GM23338 (cell line): ENCODE data around the gene DLGAP4. TPM values are rescaled to one million over a fixed set of nuclear protein-coding genes. Genes with fewer than 3 reads are reported as not detected.

Source experiments
- ATAC-seq: fragments of 200-7000 bp; cut with Tn5 transposase; 3 replicates; pipeline ENCODE4 v1.9.1; 2020
- DNase-seq: peaks from one replicate; pipeline ENCODE4 v3.0.0-alpha.2; 2015; ENCODE audit warnings: low spot score
- H2AFZ ChIP-seq: fragments of 200-600 bp; sonication (generic); 2 replicates; pipeline ENCODE4 v1.8.0; 2016; ENCODE audit warnings: antibody characterized with exemption, mild to moderate bottlenecking, moderate library complexity
- H3F3A ChIP-seq: fragments of 200-600 bp; sonication (generic); replicated peaks from 2 replicates; pipeline ENCODE4 v1.8.0; 2017; ENCODE audit warnings: antibody characterized with exemption, mixed run types, low read depth
- H3K27ac ChIP-seq: fragments of 200-600 bp; sonication (generic); 2 replicates; pipeline ENCODE4 v1.6.1; 2016; ENCODE audit warnings: low read depth
- H3K27me3 ChIP-seq: fragments of 200-600 bp; sonication (generic); 2 replicates; pipeline ENCODE4 v1.8.0; 2016; ENCODE audit warnings: mild to moderate bottlenecking, mixed run types, moderate library complexity; ENCODE audit not compliant: insufficient read depth
- H3K36me3 ChIP-seq: fragments of 200-600 bp; sonication (generic); 2 replicates; pipeline ENCODE4 v1.8.0; 2016; ENCODE audit warnings: mild to moderate bottlenecking; ENCODE audit not compliant: insufficient read depth
- H3K4me1 ChIP-seq: fragments of 200-600 bp; sonication (generic); 2 replicates; pipeline ENCODE4 v1.8.0; 2016; ENCODE audit warnings: mild to moderate bottlenecking, moderate library complexity; ENCODE audit not compliant: insufficient read depth
- H3K4me2 ChIP-seq: fragments of 200-600 bp; sonication (generic); 2 replicates; pipeline ENCODE4 v1.7.1; 2017; ENCODE audit warnings: mixed run types
- H3K4me3 ChIP-seq: fragments of 200-600 bp; sonication (generic); 2 replicates; pipeline ENCODE4 v1.6.1; 2016; ENCODE audit warnings: mixed run types
- H3K79me2 ChIP-seq: fragments of 200-600 bp; sonication (generic); replicated peaks from 2 replicates; pipeline ENCODE4 v1.8.0; 2017; ENCODE audit warnings: mild to moderate bottlenecking; ENCODE audit not compliant: insufficient read depth
- H3K9me2 ChIP-seq: fragments of 200-600 bp; sonication (generic); 2 replicates; pipeline ENCODE4 v1.8.0; 2017; ENCODE audit not compliant: insufficient read depth
- H4K20me1 ChIP-seq: fragments of 200-600 bp; sonication (generic); replicated peaks from 2 replicates; pipeline ENCODE4 v1.8.0; 2017; ENCODE audit warnings: mild to moderate bottlenecking; ENCODE audit not compliant: insufficient read depth
- H3K27ac Mint-ChIP-seq: 2 replicates; pipeline ENCODE4 v1.8.0; 2020; ENCODE audit warnings: inconsistent platforms, mild to moderate bottlenecking, moderate library complexity, mixed read lengths
- H3K27me3 Mint-ChIP-seq: 3 replicates; pipeline ENCODE4 v1.8.0; 2022; ENCODE audit warnings: low read depth, mild to moderate bottlenecking, moderate library complexity, mixed read lengths, inconsistent platforms; ENCODE audit not compliant: insufficient read depth, poor library complexity
- H3K36me3 Mint-ChIP-seq: 3 replicates; pipeline ENCODE4 v1.8.0; 2021; ENCODE audit warnings: low read depth, mild to moderate bottlenecking, inconsistent platforms, moderate library complexity, mixed read lengths
- H3K4me1 Mint-ChIP-seq: 3 replicates; pipeline ENCODE4 v1.8.0; 2020; ENCODE audit warnings: mild to moderate bottlenecking, inconsistent platforms, mixed read lengths
- H3K4me3 Mint-ChIP-seq: 3 replicates; pipeline ENCODE4 v1.8.0; 2021; ENCODE audit warnings: moderate library complexity, mild to moderate bottlenecking, inconsistent platforms, mixed read lengths
- H3K9me3 Mint-ChIP-seq: 3 replicates; pipeline ENCODE4 v1.8.0; 2020; ENCODE audit warnings: moderate library complexity, mild to moderate bottlenecking, inconsistent platforms, mixed read lengths
- CREB1 ChIP-seq: fragments of 250-450 bp; sonication (Bioruptor Pico); IDR thresholded peaks from 2 replicates; pipeline ENCODE4 v1.5.0; 2020; ENCODE audit warnings: low read depth, mild to moderate bottlenecking, moderate library complexity
- ETS1 ChIP-seq: IDR thresholded peaks from 2 replicates; pipeline ENCODE4 v1.6.1; 2016; ENCODE audit warnings: antibody characterized with exemption
- EZH2 ChIP-seq: fragments of 200-600 bp; sonication (generic); IDR thresholded peaks from one replicate; pipeline ENCODE4 v1.8.0; 2017; ENCODE audit warnings: antibody characterized with exemption, mild to moderate bottlenecking, low read depth; ENCODE audit not compliant: unreplicated experiment
- EZH2phosphoT487 ChIP-seq: fragments of 200-600 bp; sonication (generic); IDR thresholded peaks from one replicate; pipeline ENCODE4 v1.8.1; 2018; ENCODE audit warnings: antibody characterized with exemption; ENCODE audit not compliant: unreplicated experiment
- JUNB ChIP-seq: IDR thresholded peaks from one replicate; pipeline ENCODE4 v1.6.1; 2016; ENCODE audit warnings: antibody characterized with exemption; ENCODE audit not compliant: unreplicated experiment
- NANOG ChIP-seq: IDR thresholded peaks from 2 replicates; pipeline ENCODE4 v1.6.1; 2016; ENCODE audit warnings: antibody characterized with exemption, borderline replicate concordance
- POLR2AphosphoS5 ChIP-seq: IDR thresholded peaks from 2 replicates; pipeline ENCODE4 v1.6.1; 2016; ENCODE audit warnings: antibody characterized with exemption, low read depth
- STAT1 ChIP-seq: IDR thresholded peaks from one replicate; pipeline ENCODE4 v1.6.1; 2016; ENCODE audit warnings: antibody characterized with exemption; ENCODE audit not compliant: unreplicated experiment
- ZNF114 ChIP-seq: fragments of 250-450 bp; sonication (Bioruptor Pico); IDR thresholded peaks from 2 replicates; pipeline ENCODE4 v1.5.0; 2020; ENCODE audit warnings: mild to moderate bottlenecking, moderate library complexity
- ZNF331 ChIP-seq: fragments of 250-450 bp; sonication (Bioruptor Pico); IDR thresholded peaks from 2 replicates; pipeline ENCODE4 v1.5.0; 2020; ENCODE audit warnings: low read depth, mild to moderate bottlenecking, moderate library complexity
- polyA plus RNA-seq: library from polyadenylated mRNA; unstranded; fragments of >200 nt; fragmentation: Nextera tagmentation; extraction: Ambion mirVana; gene quantifications from 2 replicates; pipeline ENCODE4 v1.2.1, GENCODE V29; 2016
- total RNA-seq: library from RNA; depleted of rRNA; stranded (reverse); fragments of >200 nt; shearing (Covaris generic); gene quantifications from 2 replicates; pipeline ENCODE4 v1.2.3, GENCODE V29; 2014
- TF ChIP-seq, protein P1 (sequence below): IDR thresholded peaks from one replicate; pipeline ENCODE4 v1.6.1; 2018; ENCODE audit warnings: antibody characterized with exemption; ENCODE audit not compliant: unreplicated experiment

DLGAP4 gene
- total and polyA plus RNA-seq, 2 experiments from 2014 or later, result 46.1 to 52.2 TPM

- H3K36me3 Mint-ChIP-seq, result no peaks in the 10 kb centered on the region
- no peaks in the 10 kb centered on the region for H3F3A ChIP-seq
- no peak for ATAC-seq
- peaks cover 4% of the 10 kb centered on the region for H3K27me3 Mint-ChIP-seq
- no peak for DNase-seq
- no peak overlapping the region for H3K4me2 ChIP-seq
- H3K27ac Mint-ChIP-seq, result no peak overlapping the region
- no peak overlapping the region; the same call in 2 of the 3 replicates for H3K4me3 Mint-ChIP-seq
- H3K27me3 ChIP-seq, result no peaks in the 10 kb centered on the region
- H3K27ac ChIP-seq, result no peak overlapping the region
- no peaks in the 10 kb centered on the region for H3K36me3 ChIP-seq
- H4K20me1 ChIP-seq, result no peaks in the 10 kb centered on the region
- H3K4me1 Mint-ChIP-seq, result no peaks in the 10 kb centered on the region; the same call in 2 of the 3 replicates
- no peaks in the 10 kb centered on the region for H3K79me2 ChIP-seq
- TF ChIP-seq CREB1, result no peak
- TF ChIP-seq, protein P1, sequence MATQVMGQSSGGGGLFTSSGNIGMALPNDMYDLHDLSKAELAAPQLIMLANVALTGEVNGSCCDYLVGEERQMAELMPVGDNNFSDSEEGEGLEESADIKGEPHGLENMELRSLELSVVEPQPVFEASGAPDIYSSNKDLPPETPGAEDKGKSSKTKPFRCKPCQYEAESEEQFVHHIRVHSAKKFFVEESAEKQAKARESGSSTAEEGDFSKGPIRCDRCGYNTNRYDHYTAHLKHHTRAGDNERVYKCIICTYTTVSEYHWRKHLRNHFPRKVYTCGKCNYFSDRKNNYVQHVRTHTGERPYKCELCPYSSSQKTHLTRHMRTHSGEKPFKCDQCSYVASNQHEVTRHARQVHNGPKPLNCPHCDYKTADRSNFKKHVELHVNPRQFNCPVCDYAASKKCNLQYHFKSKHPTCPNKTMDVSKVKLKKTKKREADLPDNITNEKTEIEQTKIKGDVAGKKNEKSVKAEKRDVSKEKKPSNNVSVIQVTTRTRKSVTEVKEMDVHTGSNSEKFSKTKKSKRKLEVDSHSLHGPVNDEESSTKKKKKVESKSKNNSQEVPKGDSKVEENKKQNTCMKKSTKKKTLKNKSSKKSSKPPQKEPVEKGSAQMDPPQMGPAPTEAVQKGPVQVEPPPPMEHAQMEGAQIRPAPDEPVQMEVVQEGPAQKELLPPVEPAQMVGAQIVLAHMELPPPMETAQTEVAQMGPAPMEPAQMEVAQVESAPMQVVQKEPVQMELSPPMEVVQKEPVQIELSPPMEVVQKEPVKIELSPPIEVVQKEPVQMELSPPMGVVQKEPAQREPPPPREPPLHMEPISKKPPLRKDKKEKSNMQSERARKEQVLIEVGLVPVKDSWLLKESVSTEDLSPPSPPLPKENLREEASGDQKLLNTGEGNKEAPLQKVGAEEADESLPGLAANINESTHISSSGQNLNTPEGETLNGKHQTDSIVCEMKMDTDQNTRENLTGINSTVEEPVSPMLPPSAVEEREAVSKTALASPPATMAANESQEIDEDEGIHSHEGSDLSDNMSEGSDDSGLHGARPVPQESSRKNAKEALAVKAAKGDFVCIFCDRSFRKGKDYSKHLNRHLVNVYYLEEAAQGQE, result no peak
- no peak for TF ChIP-seq EZH2phosphoT487
- no peak for TF ChIP-seq EZH2
- TF ChIP-seq ZNF331 (CRISPR knock-in tag), result no peak
- no peak for TF ChIP-seq POLR2AphosphoS5
- H3K9me3 Mint-ChIP-seq, result no peaks in the 10 kb centered on the region; the same call in 2 of the 3 replicates
- H3K4me1 ChIP-seq, result no peaks in the 10 kb centered on the region
- H3K4me3 ChIP-seq, result no peak overlapping the region
- no peak overlapping the region for H2AFZ ChIP-seq
- H3K9me2 ChIP-seq, result no peaks in the 10 kb centered on the region
Observed at GRCh38 chr20:36407199-36407733, 101.1 kb downstream of the DLGAP4 start.

DNA sequence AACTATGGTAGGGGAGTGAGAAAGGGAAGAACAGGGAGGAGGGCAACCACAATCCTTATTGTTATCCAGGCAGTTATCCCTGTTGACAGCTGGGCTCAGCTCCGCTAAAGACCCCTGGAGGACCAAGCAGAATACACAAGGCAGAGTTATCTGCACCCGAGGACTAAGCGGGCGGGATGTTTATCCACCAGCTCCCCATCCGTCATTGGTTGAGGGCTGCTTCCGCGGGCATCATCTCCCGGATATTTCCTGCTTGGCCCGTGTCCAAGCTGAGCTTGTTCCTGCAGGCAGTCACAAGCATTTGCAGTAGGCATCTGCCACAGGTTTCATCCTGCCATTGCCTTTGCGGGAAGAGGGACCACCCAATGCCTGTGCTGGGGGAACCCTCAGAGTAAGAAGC, 102.1 kb downstream of the DLGAP4 start:
- H3K9me3 Mint-ChIP-seq, result no peaks in the 10 kb centered on the region; the same call in 2 of the 3 replicates
- peak; percentile 54 for ATAC-seq
- TF ChIP-seq JUNB, result no peak
- TF ChIP-seq NANOG, result no peak
- TF ChIP-seq, protein P1, result no peak
- TF ChIP-seq ETS1, result no peak
- no peak for TF ChIP-seq EZH2phosphoT487
- TF ChIP-seq STAT1, result no peak
- no peak for TF ChIP-seq ZNF114
- no peak for TF ChIP-seq CREB1
- TF ChIP-seq ZNF331 (CRISPR knock-in tag), result no peak

More for the DNA sequence above, 102.1 kb downstream of the DLGAP4 start:
- H3K27ac ChIP-seq, result no peak overlapping the region
- H3K79me2 ChIP-seq, result no peaks in the 10 kb centered on the region
- no peak overlapping the region for H3K4me3 ChIP-seq
- H3K9me2 ChIP-seq, result no peaks in the 10 kb centered on the region
- no peaks in the 10 kb centered on the region for H3K36me3 Mint-ChIP-seq
- H2AFZ ChIP-seq, result no peak overlapping the region
- H3K27me3 ChIP-seq, result no peaks in the 10 kb centered on the region
- peaks cover 4% of the 10 kb centered on the region for H3K27me3 Mint-ChIP-seq
- no peaks in the 10 kb centered on the region; the same call in 2 of the 3 replicates for H3K4me1 Mint-ChIP-seq
- H3K36me3 ChIP-seq, result no peaks in the 10 kb centered on the region
- no peak overlapping the region for H3K4me2 ChIP-seq
- peak; percentile 24 for DNase-seq
- no peaks in the 10 kb centered on the region for H4K20me1 ChIP-seq
- H3K27ac Mint-ChIP-seq, result no peak overlapping the region
- no peaks in the 10 kb centered on the region for H3F3A ChIP-seq
- H3K4me1 ChIP-seq, result no peaks in the 10 kb centered on the region
- no peak overlapping the region for H3K4me3 Mint-ChIP-seq
